ENCODE measurements around the gene UGT1A10.

UGT1A10 gene

DNA sequence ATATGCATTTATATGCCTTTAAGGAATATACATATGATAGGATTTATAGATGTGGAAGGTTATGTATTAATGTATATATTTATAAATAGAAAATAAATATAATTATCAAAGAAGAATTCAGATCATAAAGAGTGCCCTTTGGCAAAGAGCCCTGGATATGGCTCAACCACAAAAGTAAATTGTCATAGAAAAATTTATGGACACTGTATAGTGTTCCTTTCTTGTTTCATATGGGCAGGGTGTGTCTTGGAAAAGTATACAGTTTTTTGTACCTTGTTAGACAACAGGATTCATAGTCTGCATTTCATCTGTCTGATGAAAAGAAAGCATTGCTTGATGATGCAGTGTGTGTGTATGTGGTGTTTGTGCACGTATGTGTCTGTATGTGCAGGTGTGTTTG, 48.4 kb downstream of the UGT1A10 start:
- Histone ChIP-seq H3K27me3 (ENCODE audit: insufficient read depth, poor library complexity, severe bottlenecking) (no peaks in the 10 kb centered on the region), H3K4me3 (replicated peaks; ENCODE audit: insufficient read depth, low read length) (no peak overlapping the region), H3K27ac (replicated peaks) (no peak overlapping the region)
- no peak for DNase-seq (ENCODE audit: low read depth in 1 of 2, low spot score in 1 of 2)
- TF ChIP-seq SPI1 (IDR thresholded peaks at IDR 0.05; ENCODE audit: borderline replicate concordance, low read depth) (no peak), GABPA (IDR thresholded peaks at IDR 0.05; ENCODE audit: low read depth) (no peak), POLR2AphosphoS5 (IDR thresholded peaks at IDR 0.05; ENCODE audit: low read depth) (no peak)
- TF ChIP-seq, protein P1, sequence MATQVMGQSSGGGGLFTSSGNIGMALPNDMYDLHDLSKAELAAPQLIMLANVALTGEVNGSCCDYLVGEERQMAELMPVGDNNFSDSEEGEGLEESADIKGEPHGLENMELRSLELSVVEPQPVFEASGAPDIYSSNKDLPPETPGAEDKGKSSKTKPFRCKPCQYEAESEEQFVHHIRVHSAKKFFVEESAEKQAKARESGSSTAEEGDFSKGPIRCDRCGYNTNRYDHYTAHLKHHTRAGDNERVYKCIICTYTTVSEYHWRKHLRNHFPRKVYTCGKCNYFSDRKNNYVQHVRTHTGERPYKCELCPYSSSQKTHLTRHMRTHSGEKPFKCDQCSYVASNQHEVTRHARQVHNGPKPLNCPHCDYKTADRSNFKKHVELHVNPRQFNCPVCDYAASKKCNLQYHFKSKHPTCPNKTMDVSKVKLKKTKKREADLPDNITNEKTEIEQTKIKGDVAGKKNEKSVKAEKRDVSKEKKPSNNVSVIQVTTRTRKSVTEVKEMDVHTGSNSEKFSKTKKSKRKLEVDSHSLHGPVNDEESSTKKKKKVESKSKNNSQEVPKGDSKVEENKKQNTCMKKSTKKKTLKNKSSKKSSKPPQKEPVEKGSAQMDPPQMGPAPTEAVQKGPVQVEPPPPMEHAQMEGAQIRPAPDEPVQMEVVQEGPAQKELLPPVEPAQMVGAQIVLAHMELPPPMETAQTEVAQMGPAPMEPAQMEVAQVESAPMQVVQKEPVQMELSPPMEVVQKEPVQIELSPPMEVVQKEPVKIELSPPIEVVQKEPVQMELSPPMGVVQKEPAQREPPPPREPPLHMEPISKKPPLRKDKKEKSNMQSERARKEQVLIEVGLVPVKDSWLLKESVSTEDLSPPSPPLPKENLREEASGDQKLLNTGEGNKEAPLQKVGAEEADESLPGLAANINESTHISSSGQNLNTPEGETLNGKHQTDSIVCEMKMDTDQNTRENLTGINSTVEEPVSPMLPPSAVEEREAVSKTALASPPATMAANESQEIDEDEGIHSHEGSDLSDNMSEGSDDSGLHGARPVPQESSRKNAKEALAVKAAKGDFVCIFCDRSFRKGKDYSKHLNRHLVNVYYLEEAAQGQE (IDR thresholded peaks at IDR 0.05; ENCODE audit: insufficient replicate concordance, low read depth) = no peak
- TF ChIP-seq, protein P2, sequence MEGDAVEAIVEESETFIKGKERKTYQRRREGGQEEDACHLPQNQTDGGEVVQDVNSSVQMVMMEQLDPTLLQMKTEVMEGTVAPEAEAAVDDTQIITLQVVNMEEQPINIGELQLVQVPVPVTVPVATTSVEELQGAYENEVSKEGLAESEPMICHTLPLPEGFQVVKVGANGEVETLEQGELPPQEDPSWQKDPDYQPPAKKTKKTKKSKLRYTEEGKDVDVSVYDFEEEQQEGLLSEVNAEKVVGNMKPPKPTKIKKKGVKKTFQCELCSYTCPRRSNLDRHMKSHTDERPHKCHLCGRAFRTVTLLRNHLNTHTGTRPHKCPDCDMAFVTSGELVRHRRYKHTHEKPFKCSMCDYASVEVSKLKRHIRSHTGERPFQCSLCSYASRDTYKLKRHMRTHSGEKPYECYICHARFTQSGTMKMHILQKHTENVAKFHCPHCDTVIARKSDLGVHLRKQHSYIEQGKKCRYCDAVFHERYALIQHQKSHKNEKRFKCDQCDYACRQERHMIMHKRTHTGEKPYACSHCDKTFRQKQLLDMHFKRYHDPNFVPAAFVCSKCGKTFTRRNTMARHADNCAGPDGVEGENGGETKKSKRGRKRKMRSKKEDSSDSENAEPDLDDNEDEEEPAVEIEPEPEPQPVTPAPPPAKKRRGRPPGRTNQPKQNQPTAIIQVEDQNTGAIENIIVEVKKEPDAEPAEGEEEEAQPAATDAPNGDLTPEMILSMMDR (IDR thresholded peaks at IDR 0.05; ENCODE audit: insufficient read depth, low read length) = no peak

DNA sequence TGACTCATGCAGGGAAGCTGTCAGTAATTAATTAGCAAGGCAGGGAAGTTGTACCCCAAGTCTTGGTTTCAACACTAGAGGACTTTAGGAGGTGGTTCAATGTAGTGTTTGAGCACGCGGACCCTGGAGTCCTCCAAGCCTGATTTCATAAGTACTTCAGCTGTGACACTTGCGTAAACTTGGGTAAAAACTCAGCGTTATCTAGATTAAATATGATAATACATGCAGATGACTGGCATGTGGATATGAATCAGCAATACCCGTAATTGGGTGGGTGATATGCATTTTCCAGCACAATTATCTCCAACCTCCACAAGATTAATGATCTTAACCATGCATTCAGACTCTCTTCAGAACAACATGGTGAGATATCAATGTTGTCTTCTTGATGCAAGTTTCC, 50.7 kb downstream of the UGT1A10 start:
- DNase-seq (ENCODE audit: low read depth in 1 of 2, low spot score in 1 of 2) = peak in 1 of 2 experiments; percentile 13
- no peak for TF ChIP-seq GABPA (IDR thresholded peaks at IDR 0.05; ENCODE audit: low read depth)

DNA sequence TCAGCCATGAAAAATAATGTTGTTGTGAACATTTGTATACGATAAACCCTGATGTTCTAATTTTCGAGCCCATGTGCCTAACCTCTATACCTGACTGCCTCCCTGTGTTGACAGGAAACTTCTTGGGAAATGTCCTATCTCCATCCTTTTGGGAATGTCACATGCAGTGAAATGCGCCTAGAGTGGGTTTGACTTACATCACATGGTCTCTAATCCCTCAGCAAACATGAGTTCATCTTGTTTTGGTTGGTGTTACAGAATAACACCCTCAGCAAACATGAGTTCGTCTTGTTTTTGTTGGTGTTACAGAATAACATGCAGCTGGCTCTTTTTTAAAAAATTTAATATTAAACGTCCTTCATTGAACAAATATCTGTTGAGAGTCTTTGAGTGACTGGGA, 52.1 kb downstream of the UGT1A10 start:
- no peaks in the 10 kb centered on the region for H3K27me3 ChIP-seq (ENCODE audit: insufficient read depth, poor library complexity, severe bottlenecking)
- TF ChIP-seq POLR2AphosphoS5 (IDR thresholded peaks at IDR 0.05; ENCODE audit: low read depth) (no peak), GABPA (IDR thresholded peaks at IDR 0.05; ENCODE audit: low read depth) (no peak), SPI1 (IDR thresholded peaks at IDR 0.05; ENCODE audit: borderline replicate concordance, low read depth) (no peak)
- TF ChIP-seq, protein P2 (IDR thresholded peaks at IDR 0.05; ENCODE audit: insufficient read depth, low read length) = no peak
- TF ChIP-seq, protein P1 (IDR thresholded peaks at IDR 0.05; ENCODE audit: insufficient replicate concordance, low read depth) = no peak
- DNase-seq (ENCODE audit: low read depth in 1 of 2, low spot score in 1 of 2) = no peak
- H3K4me3 ChIP-seq (replicated peaks; ENCODE audit: insufficient read depth, low read length) = no peak overlapping the region
- H3K27ac ChIP-seq (replicated peaks) = no peak overlapping the region

More for the DNA sequence above, 50.7 kb downstream of the UGT1A10 start:
- Histone ChIP-seq H3K4me3 (replicated peaks; ENCODE audit: insufficient read depth, low read length) (no peak overlapping the region), H3K27me3 (ENCODE audit: insufficient read depth, poor library complexity, severe bottlenecking) (no peaks in the 10 kb centered on the region), H3K27ac (replicated peaks) (no peak overlapping the region)

DNA sequence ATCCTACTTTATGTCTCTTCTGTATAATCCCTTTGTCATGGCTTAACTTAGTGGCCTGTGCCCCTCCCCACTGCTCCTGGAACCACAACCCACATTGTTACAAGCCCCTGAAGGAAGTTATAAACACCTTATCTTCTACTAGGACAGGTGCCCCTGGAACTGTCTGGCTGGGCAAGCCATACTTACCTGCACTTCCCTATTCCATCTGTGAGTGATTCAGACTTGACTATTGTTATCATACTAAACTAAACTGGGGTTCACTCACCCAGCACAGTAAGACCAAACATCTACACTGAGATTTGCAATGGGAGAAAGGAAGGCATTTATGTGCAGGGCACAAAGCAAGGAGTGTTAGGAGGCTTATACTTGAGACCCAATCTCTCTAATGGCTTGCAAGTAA, 52.8 kb downstream of the UGT1A10 start:
- DNase-seq (ENCODE audit: low read depth in 1 of 2, low spot score in 1 of 2) = no peak
- no peak overlapping the region for H3K4me3 ChIP-seq (replicated peaks; ENCODE audit: insufficient read depth, low read length)
- H3K27ac ChIP-seq (replicated peaks) = no peak overlapping the region
- H3K27me3 ChIP-seq (ENCODE audit: insufficient read depth, poor library complexity, severe bottlenecking) = no peaks in the 10 kb centered on the region
- TF ChIP-seq, protein P1 (IDR thresholded peaks at IDR 0.05; ENCODE audit: insufficient replicate concordance, low read depth) = no peak
- TF ChIP-seq SPI1 (IDR thresholded peaks at IDR 0.05; ENCODE audit: borderline replicate concordance, low read depth) (peak; percentile 70; the same call in 1 of the 2 replicates), GABPA (IDR thresholded peaks at IDR 0.05; ENCODE audit: low read depth) (no peak), POLR2AphosphoS5 (IDR thresholded peaks at IDR 0.05; ENCODE audit: low read depth) (no peak)
- TF ChIP-seq, protein P2 (IDR thresholded peaks at IDR 0.05; ENCODE audit: insufficient read depth, low read length) = no peak

Data from HL-60 (cell line).